ENCODE results near the gene KRT83.
"Not testable (repeated sequence)": the region's sequence is repeated elsewhere in the genome, so short reads cannot be mapped to it uniquely, and the experiment has no call there.

Gene KRT83

GRCh38 chr12:52298677-52299190, 22.5 kb downstream of the KRT83 start:
- peak; percentile 88 for DNase-seq (ENCODE audit: low read depth)
- no peak overlapping the region for H3K4me3 ChIP-seq (ENCODE audit: low read depth, low read length)
- no peak for TF ChIP-seq CTCF (IDR thresholded peaks at IDR 0.05; ENCODE audit: control insufficient read depth, extremely low read depth, insufficient read depth)

- DNase-seq (ENCODE audit: low read depth): no peak
- TF ChIP-seq CTCF (IDR thresholded peaks at IDR 0.05; ENCODE audit: control insufficient read depth, extremely low read depth, insufficient read depth): no peak
- no peak overlapping the region for H3K4me3 ChIP-seq (ENCODE audit: low read depth, low read length)
These were observed 24.5 kb downstream of the KRT83 start for GRCh38 chr12:52296572-52297215.

- no peak for DNase-seq (ENCODE audit: low read depth)
- TF ChIP-seq CTCF (IDR thresholded peaks at IDR 0.05; ENCODE audit: control insufficient read depth, extremely low read depth, insufficient read depth): no peak
- H3K4me3 ChIP-seq (ENCODE audit: low read depth, low read length): no peak overlapping the region
These were observed 25.5 kb downstream of the KRT83 start for GRCh38 chr12:52295663-52296062.

DNA sequence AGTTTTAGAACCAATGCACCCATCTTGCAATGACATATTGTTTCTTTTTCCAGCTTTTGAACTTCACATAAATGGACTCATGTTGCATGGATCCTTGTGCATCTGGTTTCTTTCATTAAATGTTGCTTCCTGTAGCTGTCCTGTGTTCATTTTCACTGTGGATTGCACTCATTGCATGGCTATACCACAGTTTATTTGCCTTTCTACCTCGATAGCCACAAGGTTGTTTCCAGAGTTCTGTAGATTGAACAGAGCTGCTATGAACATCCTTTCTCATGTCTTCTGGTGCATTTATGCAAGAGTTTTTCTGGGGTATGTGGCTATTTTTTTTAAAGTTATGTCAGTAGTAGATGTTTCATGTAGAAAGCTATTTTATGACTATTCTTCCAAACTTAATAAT, 26.4 kb downstream of the KRT83 start:
- no peak for TF ChIP-seq CTCF (IDR thresholded peaks at IDR 0.05; ENCODE audit: control insufficient read depth, extremely low read depth, insufficient read depth)
- DNase-seq (ENCODE audit: low read depth): no peak
- H3K4me3 ChIP-seq (ENCODE audit: low read depth, low read length): no peak overlapping the region

GRCh38 chr12:52293926-52294325, 27.3 kb downstream of the KRT83 start:
- no peak for DNase-seq (ENCODE audit: low read depth)
- TF ChIP-seq CTCF (IDR thresholded peaks at IDR 0.05; ENCODE audit: control insufficient read depth, extremely low read depth, insufficient read depth): no peak
- no peak overlapping the region for H3K4me3 ChIP-seq (ENCODE audit: low read depth, low read length)

DNA sequence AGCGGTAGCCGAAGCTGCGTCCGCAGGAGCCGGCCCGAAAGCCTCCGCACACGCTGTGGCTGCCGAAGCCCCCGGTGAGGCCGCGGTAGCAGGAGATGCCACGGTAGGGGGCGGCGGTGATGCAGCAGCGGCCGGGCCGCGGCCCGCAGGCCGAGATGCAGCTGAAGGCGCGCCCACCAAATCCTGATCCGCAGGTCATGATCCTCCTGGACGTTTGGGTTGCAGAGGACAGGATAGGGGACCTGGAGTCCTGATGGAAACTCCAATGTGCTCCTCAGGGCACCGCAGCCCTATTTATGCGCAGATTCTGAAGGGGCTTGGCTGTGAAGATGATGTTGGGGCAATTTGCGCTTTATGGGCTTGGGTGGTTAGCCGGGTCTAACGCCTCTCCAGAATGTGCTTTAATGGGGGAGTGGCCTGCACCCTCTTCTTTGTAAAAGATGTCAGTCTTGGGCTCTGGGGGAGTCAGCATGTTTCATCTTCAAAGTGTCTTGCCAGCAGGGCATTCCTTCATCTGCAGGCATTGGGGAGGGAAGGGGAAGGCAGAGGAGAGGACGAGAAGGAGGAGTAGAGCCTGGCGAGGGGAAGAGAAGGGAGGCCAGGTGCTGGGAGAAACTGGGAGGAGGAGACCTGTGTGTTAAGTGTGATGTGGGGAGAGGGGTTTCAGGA, 29.8 kb downstream of the KRT83 start, which contains the start of gene KRT81:
KRT81 (minus strand) TSS at position 268 of the 669 bp plus-strand sequence; CDS start at position 199, 69 bp downstream.
- no peak for DNase-seq (ENCODE audit: low read depth)
- TF ChIP-seq CTCF (IDR thresholded peaks at IDR 0.05; ENCODE audit: control insufficient read depth, extremely low read depth, insufficient read depth): no peak
- H3K4me3 ChIP-seq (ENCODE audit: low read depth, low read length): no peak within 1 kb of the TSS

DNA sequence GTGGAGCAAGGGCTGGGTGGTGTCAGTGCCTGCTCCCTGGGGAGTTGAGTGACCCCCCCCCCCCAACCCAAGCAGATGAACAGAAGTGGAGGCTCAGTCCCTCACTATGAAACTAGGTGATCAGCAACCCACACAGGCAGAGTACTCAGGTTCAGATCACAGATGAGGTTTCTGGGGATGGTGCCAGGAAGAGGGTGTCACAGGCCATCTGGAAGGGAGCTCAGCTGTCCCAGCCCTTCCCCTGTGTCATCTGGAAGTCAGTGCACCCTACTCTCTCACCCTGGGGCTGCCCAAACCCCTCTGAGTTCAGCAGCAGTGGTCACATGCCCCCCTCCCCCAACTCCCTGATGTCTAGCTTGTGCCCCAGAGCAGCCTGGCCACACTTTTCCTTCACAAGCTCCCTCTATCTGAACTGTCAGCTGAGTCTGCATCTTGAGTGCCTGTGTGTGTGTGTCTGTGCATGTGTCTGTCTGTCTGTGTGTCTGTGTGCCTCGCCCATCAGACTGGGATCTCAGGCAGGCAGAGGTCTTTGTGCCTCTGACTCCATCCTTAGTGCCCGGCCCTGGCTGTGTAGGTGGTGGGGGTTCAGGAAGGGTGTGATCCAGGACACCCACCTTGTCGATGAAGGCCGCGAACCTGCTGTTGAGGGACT, 30.6 kb downstream of the KRT83 start:
- not testable (repeated sequence) for DNase-seq (ENCODE audit: low read depth); H3K4me3 ChIP-seq (ENCODE audit: low read depth, low read length)

DNA sequence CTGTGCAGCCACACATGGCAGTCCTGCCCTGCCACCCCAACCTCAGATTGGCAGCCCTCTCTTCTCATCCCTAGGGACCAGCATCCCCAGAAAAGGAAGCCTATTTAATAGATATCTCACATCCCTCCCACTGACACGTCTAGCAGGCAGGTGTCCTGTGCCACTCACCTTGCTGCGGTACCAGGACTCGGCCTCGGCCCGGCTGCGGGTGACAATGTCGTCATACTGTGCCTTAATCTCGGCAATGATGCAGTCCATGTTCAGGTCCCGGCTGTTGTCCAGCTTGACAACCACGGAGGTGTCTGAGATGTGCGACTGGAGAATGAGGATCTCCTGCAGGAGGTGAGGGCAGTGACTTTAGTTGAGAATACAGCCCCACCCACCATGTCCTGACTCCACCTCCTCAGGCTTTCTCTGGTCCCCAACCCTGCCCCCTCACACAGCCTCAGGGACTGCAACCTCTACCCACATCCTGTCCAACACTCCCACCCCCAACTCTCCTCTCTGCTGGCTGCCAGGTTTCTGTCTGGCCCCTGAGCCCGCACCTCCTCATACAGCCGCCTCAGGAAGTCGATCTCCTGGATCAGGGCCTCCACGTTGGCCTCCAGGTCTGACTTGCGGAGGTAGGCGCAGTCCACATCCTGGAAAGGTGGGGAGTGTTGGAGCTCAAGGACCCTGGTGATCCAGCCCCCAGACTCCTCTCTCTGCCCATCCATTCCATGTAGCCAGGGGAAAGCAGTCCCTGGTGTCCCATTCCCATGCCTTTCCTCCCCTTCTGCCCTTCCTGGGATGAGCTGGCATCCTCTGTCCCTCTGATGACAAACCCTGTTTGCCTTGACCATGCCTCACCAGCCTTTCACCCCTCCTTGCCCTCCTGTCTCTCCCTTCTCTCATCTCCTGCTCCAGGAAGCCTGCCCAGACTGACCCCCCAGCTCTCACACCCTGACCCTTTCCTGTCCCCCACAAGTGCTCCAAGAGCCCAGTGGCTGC, 33.1 kb downstream of the KRT83 start:
- H3K4me3 ChIP-seq (ENCODE audit: low read depth, low read length); DNase-seq (ENCODE audit: low read depth): not testable (repeated sequence)
